Endodermal cell (in vitro differentiated cells): ENCODE results near the gene PACRG. TPM values are rescaled to one million over a fixed set of nuclear protein-coding genes. Genes with fewer than 3 reads are reported as not detected.
A peak's percentile ranks its signal among the peaks of the same experiment; 100 is the strongest.

Source experiments
- DNase-seq: peaks from one replicate; pipeline ENCODE4 v3.0.0-alpha.2; 2017
- H3K27ac ChIP-seq: 2 replicates; pipeline ENCODE4 v1.5.1; 2013; ENCODE audit warnings: mild to moderate bottlenecking, low read depth, low read length, moderate library complexity
- H3K27me3 ChIP-seq: 2 replicates; pipeline ENCODE4 v1.6.1; 2013; ENCODE audit warnings: mild to moderate bottlenecking, low read length, moderate library complexity; ENCODE audit not compliant: insufficient read depth, control insufficient read depth, poor library complexity, severe bottlenecking
- H3K36me3 ChIP-seq: 2 replicates; pipeline ENCODE4 v1.7.0; 2013; ENCODE audit warnings: mild to moderate bottlenecking, low read length, moderate library complexity; ENCODE audit not compliant: control insufficient read depth, insufficient read depth
- H3K4me1 ChIP-seq: one replicate; pipeline ENCODE4 v1.7.0; 2013; ENCODE audit warnings: low read length; ENCODE audit not compliant: control insufficient read depth, insufficient read depth
- H3K4me3 ChIP-seq: 2 replicates; pipeline ENCODE4 v1.5.1; 2013; ENCODE audit warnings: mild to moderate bottlenecking, low read length, moderate library complexity
- H3K9ac ChIP-seq: 2 replicates; pipeline ENCODE4 v1.6.1; 2013; ENCODE audit warnings: mild to moderate bottlenecking, low read length, moderate library complexity; ENCODE audit not compliant: poor library complexity, severe bottlenecking; ENCODE audit errors: extremely low read depth
- H3K9me3 ChIP-seq: 2 replicates; pipeline ENCODE4 v1.6.1; 2013; ENCODE audit warnings: mild to moderate bottlenecking, low read length, moderate library complexity; ENCODE audit not compliant: control insufficient read depth
- H3K27ac Mint-ChIP-seq: 2 replicates; pipeline ENCODE4 v1.8.0; 2020; ENCODE audit warnings: mixed read lengths
- H3K27me3 Mint-ChIP-seq: 2 replicates; pipeline ENCODE4 v1.8.0; 2021; ENCODE audit warnings: mild to moderate bottlenecking, mixed read lengths; ENCODE audit not compliant: insufficient read depth
- H3K36me3 Mint-ChIP-seq: 2 replicates; pipeline ENCODE4 v1.8.0; 2020; ENCODE audit warnings: low read depth, mixed read lengths
- H3K4me1 Mint-ChIP-seq: 2 replicates; pipeline ENCODE4 v1.8.0; 2020; ENCODE audit warnings: mixed read lengths
- H3K4me3 Mint-ChIP-seq: 2 replicates; pipeline ENCODE4 v1.8.0; 2020; ENCODE audit warnings: mild to moderate bottlenecking, moderate library complexity, mixed read lengths
- H3K9me3 Mint-ChIP-seq: 2 replicates; pipeline ENCODE4 v1.8.0; 2020; ENCODE audit warnings: mild to moderate bottlenecking, mixed read lengths
- WGBS, 2 experiments: methylation state at CpG; one replicate each; pipeline versions ENCODE4 v1.1.5 to v1.1.7; 2013; ENCODE audit warnings: missing lambda C conversion rate in 2 of 2, mixed read lengths in 1 of 2; ENCODE audit not compliant: insufficient coverage in 1 of 2, insufficient read length in 1 of 2; 5-methylcytosine and 5-hydroxymethylcytosine counted together
- total RNA-seq, 2 donors: library from RNA; stranded (reverse); fragmentation: NEBNext Ultra II Directional in 1 of 2; extraction: Animal tissue kit (Norgen Biotek cat#: 25700) in 1 of 2; gene quantifications; 2 replicates in 1 of 2; 3 replicates in 1 of 2; pipeline ENCODE4 v1.2.1, GENCODE V29; 2021
- TF ChIP-seq, protein P1 (sequence below): fragments of 200-600 bp; sonication (generic); conservative IDR thresholded peaks from 2 replicates; pipeline ENCODE4 v1.5.0; 2021; ENCODE audit warnings: antibody characterized with exemption, mild to moderate bottlenecking

Gene PACRG
- total RNA-seq, 2 donors from 2014 or later, result 0.42 to 0.44 TPM

DNA sequence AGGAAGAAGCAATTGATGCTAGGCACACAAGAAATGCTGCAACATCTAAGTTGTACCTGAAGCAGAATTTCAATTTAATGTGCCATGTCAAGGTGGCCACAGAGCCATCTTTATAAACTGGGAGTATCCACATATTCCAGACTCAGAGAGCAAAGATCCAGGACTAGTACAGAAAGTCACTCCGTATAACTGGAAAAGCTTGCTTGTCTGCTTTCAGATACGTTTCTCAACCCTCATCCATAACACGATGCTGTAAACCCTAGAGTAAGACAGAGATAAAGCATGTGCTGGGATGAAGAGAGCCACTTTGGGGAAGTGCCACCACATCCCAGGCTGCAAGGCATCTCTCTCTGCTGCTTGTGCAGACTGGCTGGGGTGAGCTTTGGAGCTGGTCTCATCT lies 134.7 kb downstream of the PACRG start:
- H3K4me1 Mint-ChIP-seq, result peaks cover 6% of the 10 kb centered on the region
- Histone ChIP-seq H3K36me3 (no peaks in the 10 kb centered on the region), H3K27ac (no peak overlapping the region), H3K4me3 (no peak overlapping the region), H3K4me1 (peaks cover under 1% of the 10 kb centered on the region), H3K9ac (no peak overlapping the region), H3K9me3 (no peaks in the 10 kb centered on the region), H3K27me3 (no peaks in the 10 kb centered on the region)
- TF ChIP-seq, protein P1, sequence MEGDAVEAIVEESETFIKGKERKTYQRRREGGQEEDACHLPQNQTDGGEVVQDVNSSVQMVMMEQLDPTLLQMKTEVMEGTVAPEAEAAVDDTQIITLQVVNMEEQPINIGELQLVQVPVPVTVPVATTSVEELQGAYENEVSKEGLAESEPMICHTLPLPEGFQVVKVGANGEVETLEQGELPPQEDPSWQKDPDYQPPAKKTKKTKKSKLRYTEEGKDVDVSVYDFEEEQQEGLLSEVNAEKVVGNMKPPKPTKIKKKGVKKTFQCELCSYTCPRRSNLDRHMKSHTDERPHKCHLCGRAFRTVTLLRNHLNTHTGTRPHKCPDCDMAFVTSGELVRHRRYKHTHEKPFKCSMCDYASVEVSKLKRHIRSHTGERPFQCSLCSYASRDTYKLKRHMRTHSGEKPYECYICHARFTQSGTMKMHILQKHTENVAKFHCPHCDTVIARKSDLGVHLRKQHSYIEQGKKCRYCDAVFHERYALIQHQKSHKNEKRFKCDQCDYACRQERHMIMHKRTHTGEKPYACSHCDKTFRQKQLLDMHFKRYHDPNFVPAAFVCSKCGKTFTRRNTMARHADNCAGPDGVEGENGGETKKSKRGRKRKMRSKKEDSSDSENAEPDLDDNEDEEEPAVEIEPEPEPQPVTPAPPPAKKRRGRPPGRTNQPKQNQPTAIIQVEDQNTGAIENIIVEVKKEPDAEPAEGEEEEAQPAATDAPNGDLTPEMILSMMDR, result no peak
- WGBS, 2 experiments, result 96 to 100% methylated on average over 1 to 3 of the region's 3 CpGs
- H3K36me3 Mint-ChIP-seq, result no peaks in the 10 kb centered on the region
- DNase-seq, result peak; percentile 32
- no peak overlapping the region for H3K27ac Mint-ChIP-seq
- no peaks in the 10 kb centered on the region for H3K9me3 Mint-ChIP-seq
- H3K27me3 Mint-ChIP-seq, result no peaks in the 10 kb centered on the region
- no peak overlapping the region for H3K4me3 Mint-ChIP-seq

DNA sequence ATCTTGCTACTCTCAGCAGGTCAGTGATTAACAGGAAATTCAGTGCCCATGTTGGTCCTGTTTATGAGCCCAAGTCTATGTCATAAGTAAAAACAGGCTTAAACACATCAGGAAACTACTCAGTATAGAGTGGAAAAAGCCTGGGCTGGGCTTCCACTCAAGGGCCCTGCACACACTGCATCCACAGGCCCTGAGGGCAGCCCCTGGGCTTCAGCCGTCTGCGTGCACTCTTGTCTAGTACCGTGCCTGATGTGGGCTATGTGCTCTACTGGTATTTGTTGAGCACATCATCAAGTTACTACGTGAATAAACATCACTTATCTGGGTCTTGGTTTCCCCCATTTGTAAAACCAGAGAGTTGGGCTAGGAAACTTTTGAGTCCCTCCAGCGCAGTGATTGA lies 135.2 kb downstream of the PACRG start:
- Histone ChIP-seq H3K4me3 (no peak overlapping the region), H3K9me3 (no peaks in the 10 kb centered on the region), H3K27me3 (no peaks in the 10 kb centered on the region), H3K36me3 (no peaks in the 10 kb centered on the region), H3K9ac (no peak overlapping the region), H3K27ac (no peak overlapping the region), H3K4me1 (no peaks in the 10 kb centered on the region)
- Mint-ChIP-seq H3K36me3 (no peaks in the 10 kb centered on the region), H3K9me3 (no peaks in the 10 kb centered on the region), H3K27me3 (no peaks in the 10 kb centered on the region), H3K4me3 (no peak overlapping the region), H3K4me1 (peaks cover 4% of the 10 kb centered on the region), H3K27ac (no peak overlapping the region)
- WGBS, 2 experiments, result 96 to 100% methylated on average over 3 to 5 of the region's 5 CpGs
- TF ChIP-seq, protein P1, result no peak
- DNase-seq, result no peak

DNA sequence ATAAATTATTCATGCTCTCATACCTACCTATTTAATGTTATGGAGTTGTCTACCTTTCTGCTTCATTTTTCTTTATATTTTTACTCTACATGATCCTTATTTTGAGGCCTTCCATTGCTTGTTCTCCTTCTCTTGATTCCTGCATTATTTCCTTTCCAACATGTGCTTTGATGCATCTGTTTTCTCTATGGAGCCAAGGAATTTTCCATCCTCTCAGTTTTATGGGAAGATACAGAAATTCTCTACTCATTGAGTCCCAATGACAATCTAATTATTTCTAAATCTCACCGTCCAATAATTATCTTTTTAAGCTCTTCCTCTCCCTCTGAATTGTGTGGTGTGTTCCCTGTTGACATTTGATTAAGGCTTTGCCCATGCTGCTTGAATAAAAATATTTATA lies 136.0 kb downstream of the PACRG start:
- TF ChIP-seq, protein P1, result no peak
- Mint-ChIP-seq H3K27ac (no peak overlapping the region), H3K4me3 (no peak overlapping the region), H3K27me3 (no peaks in the 10 kb centered on the region), H3K4me1 (peaks cover 4% of the 10 kb centered on the region), H3K36me3 (no peaks in the 10 kb centered on the region), H3K9me3 (no peaks in the 10 kb centered on the region)
- DNase-seq, result no peak
- Histone ChIP-seq H3K9me3 (no peaks in the 10 kb centered on the region), H3K4me1 (no peaks in the 10 kb centered on the region), H3K27ac (no peak overlapping the region), H3K27me3 (no peaks in the 10 kb centered on the region), H3K9ac (no peak overlapping the region), H3K4me3 (no peak overlapping the region), H3K36me3 (no peaks in the 10 kb centered on the region)
- WGBS, 2 experiments, result 89% methylated on average over 1 of the region's 1 CpG; no CpG with 5 or more reads in 1 of the 2 experiments
